Testis (tissue), 5 donors: ENCODE results near the gene EXO1. TPM values are rescaled to one million over a fixed set of nuclear protein-coding genes. Genes with fewer than 3 reads are reported as not detected.
"Not testable (repeated sequence)": the region's sequence is repeated elsewhere in the genome, so short reads cannot be mapped to it uniquely, and the experiment has no call there.

Experiments used
- DNase-seq: peaks from one replicate; pipeline ENCODE4 v3.0.0-alpha.2; 2019
- H3K27ac ChIP-seq, 2 donors: fragments of 200-600 bp; sonication (generic); one replicate each; pipeline ENCODE4 v1.5.1; 2019
- H3K27me3 ChIP-seq: fragments of 200-600 bp; sonication (generic); one replicate; pipeline ENCODE4 v1.5.1; 2019
- H3K36me3 ChIP-seq: fragments of 200-600 bp; sonication (generic); one replicate; pipeline ENCODE4 v1.5.1; 2017; ENCODE audit warnings: low read depth; ENCODE audit errors: missing control alignments
- H3K4me1 ChIP-seq: fragments of 200-600 bp; sonication (generic); one replicate; pipeline ENCODE4 v1.5.1; 2019
- H3K4me3 ChIP-seq, 2 donors: fragments of 200-600 bp; sonication (generic); one replicate each; pipeline ENCODE4 v1.5.1; 2017 to 2019
- H3K9me3 ChIP-seq: fragments of 200-600 bp; sonication (generic); one replicate; pipeline ENCODE4 v1.5.1; 2017
- POLR2A ChIP-seq: fragments of 450-650 bp; IDR thresholded peaks from one replicate; pipeline ENCODE4 v1.6.1; 2017; ENCODE audit warnings: antibody characterized with exemption, mild to moderate bottlenecking, moderate library complexity
- WGBS, 2 donors: methylation state at CpG; one replicate each; pipeline ENCODE4 v1.1.5; 2018; 5-methylcytosine and 5-hydroxymethylcytosine counted together
- intact Hi-C: fragments of 100-400 bp; cut with DNase I; formaldehyde crosslinking; loops from one replicate; pipeline ENCODE4 v1.15.1; 2023; ENCODE audit warnings: low total_unique reads
- long read RNA-seq, 2 donors: transcript quantifications; one replicate each; lab custom pipeline, GENCODE V29; 2026
- polyA plus RNA-seq: library from polyadenylated mRNA; stranded (reverse); fragments of 350-450 nt; fragmentation: Illumina TruSeq; extraction: RNeasy Lipid Tissue Mini Kit (QIAGEN cat#74804); gene quantifications from one replicate; pipeline ENCODE4 v1.2.3, GENCODE V29; 2014; ENCODE audit warnings: low read depth, low replicate concordance; ENCODE audit not compliant: insufficient read depth
- total RNA-seq, 2 donors: library from RNA; depleted of rRNA; stranded (reverse); fragments of >200 nt; gene quantifications; one replicate each; pipeline ENCODE4 v1.2.3, GENCODE V29; 2016
- TF ChIP-seq, protein P1 (sequence below), 3 experiments: fragments of 450-650 bp in 2 of 3; fragments of 200-600 bp in 1 of 3; sonication (generic) in 1 of 3; IDR thresholded peaks; one replicate each; pipeline ENCODE4 v1.5.1; 2016 to 2019; ENCODE audit warnings: antibody characterized with exemption in 3 of 3, mild to moderate bottlenecking in 2 of 3, moderate library complexity in 1 of 3

Gene EXO1
- total RNA-seq = 1 to 10 TPM; 8.2 to 8.4 TPM
- polyA plus RNA-seq = 8.3 TPM
- long read RNA-seq, donor 1, partial matches to known transcripts = 0 of 1 reads
- long read RNA-seq, donor 1, other reads (novel, unspliced or antisense) = 0 of 1 reads
- long read RNA-seq, donor 2 = 0 reads

- intact Hi-C loops = no loop called here
- no peaks in the 10 kb centered on the region for H3K9me3 ChIP-seq
- no peaks in the 10 kb centered on the region for H3K36me3 ChIP-seq
- peak within 1 kb of the TSS; percentile 70 to 75 for H3K4me3 ChIP-seq
- 1% methylated on average over 53 to 57 of the region's 68 CpGs for WGBS, 2 donors
- H3K27ac ChIP-seq = peak within 1 kb of the TSS; percentile 97 to 98
- DNase-seq = peak; percentile 93
- no peaks in the 10 kb centered on the region for H3K27me3 ChIP-seq
- peaks cover 3% of the 10 kb centered on the region for H3K4me1 ChIP-seq
- TF ChIP-seq, protein P1, sequence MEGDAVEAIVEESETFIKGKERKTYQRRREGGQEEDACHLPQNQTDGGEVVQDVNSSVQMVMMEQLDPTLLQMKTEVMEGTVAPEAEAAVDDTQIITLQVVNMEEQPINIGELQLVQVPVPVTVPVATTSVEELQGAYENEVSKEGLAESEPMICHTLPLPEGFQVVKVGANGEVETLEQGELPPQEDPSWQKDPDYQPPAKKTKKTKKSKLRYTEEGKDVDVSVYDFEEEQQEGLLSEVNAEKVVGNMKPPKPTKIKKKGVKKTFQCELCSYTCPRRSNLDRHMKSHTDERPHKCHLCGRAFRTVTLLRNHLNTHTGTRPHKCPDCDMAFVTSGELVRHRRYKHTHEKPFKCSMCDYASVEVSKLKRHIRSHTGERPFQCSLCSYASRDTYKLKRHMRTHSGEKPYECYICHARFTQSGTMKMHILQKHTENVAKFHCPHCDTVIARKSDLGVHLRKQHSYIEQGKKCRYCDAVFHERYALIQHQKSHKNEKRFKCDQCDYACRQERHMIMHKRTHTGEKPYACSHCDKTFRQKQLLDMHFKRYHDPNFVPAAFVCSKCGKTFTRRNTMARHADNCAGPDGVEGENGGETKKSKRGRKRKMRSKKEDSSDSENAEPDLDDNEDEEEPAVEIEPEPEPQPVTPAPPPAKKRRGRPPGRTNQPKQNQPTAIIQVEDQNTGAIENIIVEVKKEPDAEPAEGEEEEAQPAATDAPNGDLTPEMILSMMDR (IDR thresholded peaks at IDR 0.05) = peak in 2 of 3 experiments; percentile 14 to 16
- no peak for TF ChIP-seq POLR2A
Observed at GRCh38 chr1:241847796-241848685, at the start of gene EXO1. Gene EXO1, plus strand, starts transcription at chr1:241848204. Its CDS starts 2,222 bp downstream, at chr1:241850426.

- no peak overlapping the region for H3K27ac ChIP-seq
- no peak for DNase-seq
- no peaks in the 10 kb centered on the region for H3K27me3 ChIP-seq
- no peak overlapping the region for H3K4me3 ChIP-seq
- 90 to 95% methylated on average over 1 of the region's 1 CpG for WGBS, 2 donors
- no peaks in the 10 kb centered on the region for H3K9me3 ChIP-seq
- H3K4me1 ChIP-seq = no peaks in the 10 kb centered on the region
- TF ChIP-seq POLR2A = no peak
- TF ChIP-seq, protein P1 (IDR thresholded peaks at IDR 0.05) = no peak
- H3K36me3 ChIP-seq = no peaks in the 10 kb centered on the region
- intact Hi-C loops = no loop called here
Observed at GRCh38 chr1:241799416-241799815, 48.6 kb upstream of the EXO1 start.

DNA sequence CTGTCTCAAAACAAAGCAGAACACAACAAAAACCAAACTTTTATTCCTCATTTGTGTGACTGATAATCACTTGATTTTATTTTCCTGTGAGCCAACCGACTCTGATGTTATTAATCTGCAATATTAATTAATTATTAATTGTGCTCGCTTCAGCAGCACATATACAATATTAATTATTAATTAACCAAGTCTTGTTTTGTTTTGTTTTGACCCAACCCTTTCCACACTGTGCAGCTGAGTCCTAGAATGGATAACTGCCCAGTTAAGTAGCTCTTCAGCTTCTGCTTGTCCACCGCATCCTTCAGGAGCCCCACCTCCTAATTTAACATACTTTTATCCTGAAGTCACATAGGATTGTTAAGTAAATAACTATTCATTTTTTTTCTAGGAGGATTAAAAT, 47.4 kb upstream of the EXO1 start:
- intact Hi-C loops = no loop called here
- no peak overlapping the region for H3K4me3 ChIP-seq
- TF ChIP-seq, protein P1 (IDR thresholded peaks at IDR 0.05) = no peak
- TF ChIP-seq POLR2A = no peak
- DNase-seq = no peak
- H3K27ac ChIP-seq = no peak overlapping the region
- no peaks in the 10 kb centered on the region for H3K36me3 ChIP-seq
- no peaks in the 10 kb centered on the region for H3K9me3 ChIP-seq
- 89 to 92% methylated on average over 3 of the region's 3 CpGs for WGBS, 2 donors
- no peaks in the 10 kb centered on the region for H3K4me1 ChIP-seq
- H3K27me3 ChIP-seq = no peaks in the 10 kb centered on the region

GRCh38 chr1:241802863-241803262, 45.1 kb upstream of the EXO1 start:
- H3K4me3 ChIP-seq = no peak overlapping the region
- no peaks in the 10 kb centered on the region for H3K27me3 ChIP-seq
- no peaks in the 10 kb centered on the region for H3K9me3 ChIP-seq
- no peak for DNase-seq
- no peaks in the 10 kb centered on the region for H3K4me1 ChIP-seq
- TF ChIP-seq, protein P1 (IDR thresholded peaks at IDR 0.05) = no peak
- TF ChIP-seq POLR2A = no peak
- H3K36me3 ChIP-seq = no peaks in the 10 kb centered on the region
- intact Hi-C loops = no loop called here
- WGBS, 2 donors = 95 to 96% methylated on average over 3 of the region's 3 CpGs
- H3K27ac ChIP-seq = no peak overlapping the region

DNA sequence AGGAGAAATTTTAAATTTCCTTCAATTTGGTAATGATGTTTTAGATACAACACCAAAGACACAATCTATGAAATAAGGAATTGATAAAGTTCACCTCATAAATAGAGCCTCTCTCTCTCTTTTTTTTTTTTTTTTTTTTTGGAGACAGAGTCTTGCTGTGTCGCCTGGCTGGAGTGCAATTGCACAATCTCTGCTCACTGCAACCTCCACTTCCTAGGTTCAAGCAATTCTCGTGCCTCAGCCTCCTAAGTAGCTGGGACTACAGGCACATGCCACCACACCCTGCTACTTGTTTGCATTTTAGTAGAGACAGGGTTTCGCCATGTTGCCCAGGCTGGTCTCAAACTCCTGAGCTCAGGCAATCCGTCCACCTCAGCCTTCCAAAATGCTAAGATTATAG, 43.3 kb upstream of the EXO1 start:
- H3K4me1 ChIP-seq, intact Hi-C loops, H3K4me3 ChIP-seq, DNase-seq, H3K27ac ChIP-seq, H3K27me3 ChIP-seq, H3K36me3 ChIP-seq, H3K9me3 ChIP-seq: not testable (repeated sequence)
- WGBS, 2 donors = 79 to 95% methylated on average over 4 of the region's 4 CpGs
